Thyroid gland (tissue), 4 donors: Measurements from ENCODE around the gene PCNX3. TPM values are rescaled to one million over a fixed set of nuclear protein-coding genes. Genes with fewer than 3 reads are reported as not detected.
A peak's percentile ranks its signal among the peaks of the same experiment; 100 is the strongest.

Experiments used
- DNase-seq, 2 donors: peaks; one replicate each; pipeline ENCODE4 v3.0.0-alpha.2; 2019
- H3K27ac ChIP-seq, 3 donors: fragments of 200-600 bp; sonication (generic); 1 replicate in 2 of 3; 2 replicates in 1 of 3; pipeline ENCODE4 v1.5.1; 2016 to 2019; ENCODE audit warnings: mild to moderate bottlenecking in 1 of 3, moderate library complexity in 1 of 3
- H3K27me3 ChIP-seq: fragments of 200-600 bp; sonication (generic); one replicate; pipeline ENCODE4 v1.5.1; 2019
- H3K36me3 ChIP-seq, 2 donors: fragments of 200-600 bp; sonication (generic); one replicate each; pipeline ENCODE4 v1.5.1; 2016 to 2019
- H3K4me1 ChIP-seq, 2 donors: fragments of 200-600 bp; sonication (generic); one replicate each; pipeline ENCODE4 v1.5.1; 2017 to 2019
- H3K4me3 ChIP-seq, 3 donors: fragments of 200-600 bp; sonication (generic); replicated peaks in 1 of 3; 1 replicate in 2 of 3; 2 replicates in 1 of 3; pipeline ENCODE4 v1.5.1; 2016; ENCODE audit warnings: mild to moderate bottlenecking in 1 of 3
- H3K9me3 ChIP-seq: fragments of 200-600 bp; sonication (generic); one replicate; pipeline ENCODE4 v1.5.1; 2017
- CTCF ChIP-seq, 6 experiments: fragments of 200-600 bp in 3 of 6; fragments of 450-650 bp in 3 of 6; sonication (generic) in 3 of 6; IDR thresholded peaks; one replicate each; pipeline ENCODE4 v1.5.1; 2016 to 2019; ENCODE audit warnings: antibody characterized with exemption in 6 of 6, mild to moderate bottlenecking in 2 of 6, inconsistent platforms in 1 of 6, moderate library complexity in 1 of 6
- POLR2A ChIP-seq, 2 donors: fragments of 450-650 bp; IDR thresholded peaks; one replicate each; pipeline ENCODE4 v1.6.1; 2017; ENCODE audit warnings: antibody characterized with exemption in 2 of 2, mild to moderate bottlenecking in 2 of 2, moderate library complexity in 1 of 2
- WGBS, 2 donors: methylation state at CpG; one replicate each; pipeline ENCODE4 v1.1.5; 2017; 5-methylcytosine and 5-hydroxymethylcytosine counted together
- intact Hi-C: fragments of 100-400 bp; cut with DNase I; formaldehyde crosslinking; loops from one replicate; pipeline ENCODE4 v1.15.1; 2023
- total RNA-seq, 4 donors: library from RNA; depleted of rRNA; stranded (reverse); fragments of >200 nt; gene quantifications; one replicate each; pipeline ENCODE4 v1.2.3, GENCODE V29; 2016

The PCNX3 gene
- total RNA-seq, 4 donors from 2014 or later = 18.9 to 54.2 (median 47.0) TPM

- Histone ChIP-seq H3K9me3 (no peaks in the 10 kb centered on the region), H3K27ac (no peak overlapping the region), H3K4me3 (no peak overlapping the region), H3K4me1 (peaks cover 0 to 23% of the 10 kb centered on the region in 2 donors), H3K36me3 (peaks cover 0 to under 1% of the 10 kb centered on the region in 2 donors), H3K27me3 (no peaks in the 10 kb centered on the region)
- intact Hi-C loops = no loop called here
- WGBS, 2 donors = 51 to 73% methylated on average over 6 to 24 of the region's 51 CpGs
- no peak for DNase-seq
- TF ChIP-seq POLR2A (IDR thresholded peaks at IDR 0.05) = no peak
- no peak for TF ChIP-seq CTCF (IDR thresholded peaks at IDR 0.05)
Measured at GRCh38 chr11:65585396-65586246, 30.0 kb upstream of the PCNX3 start.

- TF ChIP-seq CTCF (IDR thresholded peaks at IDR 0.05) (no peak), POLR2A (IDR thresholded peaks at IDR 0.05) (no peak)
- Histone ChIP-seq H3K4me1 (peaks cover 0 to 23% of the 10 kb centered on the region in 2 donors), H3K4me3 (no peak overlapping the region), H3K9me3 (no peaks in the 10 kb centered on the region), H3K27me3 (no peaks in the 10 kb centered on the region), H3K36me3 (no peaks in the 10 kb centered on the region), H3K27ac (no peak overlapping the region)
- DNase-seq = no peak
- WGBS, 2 donors = 82 to 93% methylated on average over 3 to 4 of the region's 4 CpGs
- intact Hi-C loops = no loop called here
Measured at GRCh38 chr11:65586247-65586630, 29.3 kb upstream of the PCNX3 start.

GRCh38 chr11:65586676-65587075, 28.9 kb upstream of the PCNX3 start:
- Histone ChIP-seq H3K4me1 (peaks cover under 1 to 23% of the 10 kb centered on the region in 2 donors), H3K27ac (peak overlapping the region in 1 of 3 donors; percentile 30), H3K27me3 (no peaks in the 10 kb centered on the region), H3K36me3 (no peaks in the 10 kb centered on the region), H3K4me3 (no peak overlapping the region), H3K9me3 (no peaks in the 10 kb centered on the region)
- TF ChIP-seq CTCF (IDR thresholded peaks at IDR 0.05) = no peak
- no peak for TF ChIP-seq POLR2A (IDR thresholded peaks at IDR 0.05)
- DNase-seq = no peak
- intact Hi-C loops = no loop called here
- 90 to 94% methylated on average over 1 to 2 of the region's 2 CpGs for WGBS, 2 donors

- TF ChIP-seq POLR2A (IDR thresholded peaks at IDR 0.05) (no peak), CTCF (IDR thresholded peaks at IDR 0.05) (peak in 5 of 6 experiments; percentile 28 to 52 (median 41))
- peaks cover 4 to 23% of the 10 kb centered on the region in 2 donors for H3K4me1 ChIP-seq
- H3K27me3 ChIP-seq = no peaks in the 10 kb centered on the region
- no peaks in the 10 kb centered on the region for H3K9me3 ChIP-seq
- 54 to 71% methylated on average over 10 to 11 of the region's 13 CpGs for WGBS, 2 donors
- H3K4me3 ChIP-seq = no peak overlapping the region
- H3K36me3 ChIP-seq = no peaks in the 10 kb centered on the region
- no peak overlapping the region for H3K27ac ChIP-seq
- intact Hi-C loops = no loop called here
- peak; percentile 54 to 57 for DNase-seq
Measured at GRCh38 chr11:65588199-65589054, 27.1 kb upstream of the PCNX3 start.
